ENCODE results near the gene GPR108. TPM values are rescaled to one million over a fixed set of nuclear protein-coding genes. Genes with fewer than 3 reads are reported as not detected.

Gene GPR108
- total and polyA plus RNA-seq, 10 donors: 35.4 to 102 (median 61.9) TPM

DNA sequence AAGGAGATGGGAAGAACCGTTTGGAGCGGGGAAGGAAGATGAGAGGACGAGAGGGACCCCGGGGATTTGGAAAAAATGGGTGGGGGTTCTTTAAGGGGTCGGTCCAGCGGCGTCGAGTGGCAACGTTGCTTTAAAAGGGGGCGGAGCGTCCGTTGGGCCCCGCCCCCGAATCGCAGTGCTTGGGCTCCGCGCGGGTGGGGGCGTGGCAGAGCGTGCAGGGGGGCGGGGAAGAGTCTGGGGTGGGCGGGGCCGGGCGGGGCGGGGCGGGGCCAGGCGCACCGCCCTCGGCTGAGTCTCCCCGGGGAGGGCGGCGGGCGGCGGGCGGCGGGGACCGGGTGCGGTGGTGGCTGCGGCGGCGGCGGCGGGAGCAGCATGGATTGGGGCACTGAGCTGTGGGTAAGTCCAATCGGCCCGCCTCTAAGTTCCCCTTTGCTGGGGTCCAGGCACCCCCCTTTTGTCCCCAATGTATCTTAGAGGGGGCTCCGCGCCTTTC lies 2.1 kb upstream of the GPR108 start, which contains the start of gene TRIP10:
Gene TRIP10 (plus strand): TSS at position 291 of the 493 bp plus-strand sequence. CDS start 82 bp downstream, at position 373.
- H3K4me1 ChIP-seq: peaks cover 20 to 88% (median 63%) of the 10 kb centered on the region in 6 donors
- intact Hi-C loops (cut with DNase I; ENCODE audit: low total_unique reads): loop anchor here (5.0 kb wide), 1 partner anchor 123 kb away; no protein-coding TSS in a partner anchor
- peaks cover 0 to 15% (median 0%) of the 10 kb centered on the region in 7 donors for H3K27me3 ChIP-seq (replicated peaks in 1 of 7)
- DNase-seq: peak; percentile 93
- H3K27ac ChIP-seq: peak within 1 kb of the TSS; percentile 84 to 99 (median 96)
- 0 to 2% (median 1%) methylated on average over 17 to 46 of the region's 47 CpGs for WGBS, 5 donors
- TF ChIP-seq, protein P1, sequence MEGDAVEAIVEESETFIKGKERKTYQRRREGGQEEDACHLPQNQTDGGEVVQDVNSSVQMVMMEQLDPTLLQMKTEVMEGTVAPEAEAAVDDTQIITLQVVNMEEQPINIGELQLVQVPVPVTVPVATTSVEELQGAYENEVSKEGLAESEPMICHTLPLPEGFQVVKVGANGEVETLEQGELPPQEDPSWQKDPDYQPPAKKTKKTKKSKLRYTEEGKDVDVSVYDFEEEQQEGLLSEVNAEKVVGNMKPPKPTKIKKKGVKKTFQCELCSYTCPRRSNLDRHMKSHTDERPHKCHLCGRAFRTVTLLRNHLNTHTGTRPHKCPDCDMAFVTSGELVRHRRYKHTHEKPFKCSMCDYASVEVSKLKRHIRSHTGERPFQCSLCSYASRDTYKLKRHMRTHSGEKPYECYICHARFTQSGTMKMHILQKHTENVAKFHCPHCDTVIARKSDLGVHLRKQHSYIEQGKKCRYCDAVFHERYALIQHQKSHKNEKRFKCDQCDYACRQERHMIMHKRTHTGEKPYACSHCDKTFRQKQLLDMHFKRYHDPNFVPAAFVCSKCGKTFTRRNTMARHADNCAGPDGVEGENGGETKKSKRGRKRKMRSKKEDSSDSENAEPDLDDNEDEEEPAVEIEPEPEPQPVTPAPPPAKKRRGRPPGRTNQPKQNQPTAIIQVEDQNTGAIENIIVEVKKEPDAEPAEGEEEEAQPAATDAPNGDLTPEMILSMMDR (IDR thresholded peaks at IDR 0.05 in 8 of 11, conservative IDR thresholded peaks at IDR 0.05 in 3 of 11): no peak
- TF ChIP-seq POLR2AphosphoS5 (IDR thresholded peaks at IDR 0.05): peak in 1 of 3 donors; percentile 28
- H3K9me3 ChIP-seq: no peaks in the 10 kb centered on the region
- peak within 1 kb of the TSS; percentile 46 to 90 (median 68) for H3K4me3 ChIP-seq
- H3K36me3 ChIP-seq: peaks cover 0 to 32% (median 3%) of the 10 kb centered on the region in 6 donors

DNA sequence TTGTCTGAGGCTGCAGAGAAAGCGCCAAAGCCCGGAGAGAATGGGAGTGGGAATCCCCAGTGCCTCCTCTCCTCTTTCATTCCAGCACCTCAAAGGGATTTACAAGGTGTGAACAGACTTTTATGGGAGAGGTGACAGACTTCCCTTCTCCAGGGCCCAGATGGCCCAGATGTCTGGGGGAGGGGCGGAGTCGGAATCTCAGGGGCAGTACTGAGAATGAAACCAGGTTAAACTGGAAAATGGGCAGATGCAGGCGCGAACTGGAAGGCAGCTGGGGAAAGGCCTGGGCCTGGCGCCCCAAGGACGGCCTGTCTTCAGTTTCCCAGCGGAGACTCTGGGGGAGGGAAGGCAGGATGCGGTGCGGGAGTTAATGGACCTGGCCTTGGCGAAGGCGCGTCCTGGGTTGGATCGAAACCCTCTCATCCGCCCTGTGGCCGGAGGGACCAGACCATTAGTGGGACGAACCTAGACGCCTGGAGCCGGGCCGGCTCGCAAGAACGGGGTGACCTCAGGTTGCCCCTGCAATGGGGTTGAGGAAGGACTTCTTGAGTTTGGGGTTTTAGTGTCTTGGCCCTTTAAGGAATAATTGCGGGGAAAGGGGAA lies 1.5 kb upstream of the GPR108 start:
- H3K27me3 ChIP-seq (replicated peaks in 1 of 7): peaks cover 0 to 15% (median 0%) of the 10 kb centered on the region in 7 donors
- H3K36me3 ChIP-seq: peaks cover 0 to 32% (median 4%) of the 10 kb centered on the region in 6 donors
- WGBS, 5 donors: 11 to 19% (median 16%) methylated on average over 24 of the region's 24 CpGs
- H3K27ac ChIP-seq: peak overlapping the region; percentile 84 to 99 (median 96)
- TF ChIP-seq POLR2AphosphoS5 (IDR thresholded peaks at IDR 0.05) (peak in 2 of 3 donors; percentile 51 to 59), POLR2A (IDR thresholded peaks at IDR 0.05) (no peak)
- TF ChIP-seq, protein P1 (IDR thresholded peaks at IDR 0.05 in 8 of 11, conservative IDR thresholded peaks at IDR 0.05 in 3 of 11): peak in 2 of 11 experiments; percentile 4 to 9
- DNase-seq: peak; percentile 90
- H3K4me1 ChIP-seq: peaks cover 20 to 88% (median 62%) of the 10 kb centered on the region in 6 donors
- intact Hi-C loops (cut with DNase I; ENCODE audit: low total_unique reads): loop anchor here (5.0 kb wide), 1 partner anchor 123 kb away; no protein-coding TSS in a partner anchor
- H3K4me3 ChIP-seq: peak overlapping the region in 6 of 8 donors; percentile 9 to 90 (median 67)
- H3K9me3 ChIP-seq: no peaks in the 10 kb centered on the region

- TF ChIP-seq, protein P1 (IDR thresholded peaks at IDR 0.05 in 8 of 11, conservative IDR thresholded peaks at IDR 0.05 in 3 of 11): peak; percentile 44 to 77 (median 70)
- TF ChIP-seq POLR2AphosphoS5 (IDR thresholded peaks at IDR 0.05) (peak in 1 of 3 donors; percentile 77), POLR2A (IDR thresholded peaks at IDR 0.05) (no peak)
- DNase-seq: peak; percentile 92
- 15 to 28% (median 18%) methylated on average over 12 to 13 of the region's 13 CpGs for WGBS, 5 donors
- peaks cover 0 to 32% (median 9%) of the 10 kb centered on the region in 6 donors for H3K36me3 ChIP-seq
- H3K9me3 ChIP-seq: no peaks in the 10 kb centered on the region
- intact Hi-C loops (cut with DNase I; ENCODE audit: low total_unique reads): loop anchor here (5.0 kb wide), 1 partner anchor 124 kb away; no protein-coding TSS in a partner anchor
- H3K4me3 ChIP-seq: peak overlapping the region in 5 of 8 donors; percentile 15 to 90 (median 78)
- H3K27ac ChIP-seq: peak overlapping the region; percentile 84 to 99 (median 96)
- peaks cover 0 to 15% (median 0%) of the 10 kb centered on the region in 7 donors for H3K27me3 ChIP-seq (replicated peaks in 1 of 7)
- peaks cover 20 to 87% (median 63%) of the 10 kb centered on the region in 6 donors for H3K4me1 ChIP-seq
These were observed 750 bp upstream of the GPR108 start for GRCh38 chr19:6737873-6738786.

Data from spleen (tissue), 11 donors.